HepG2 (cell line): ENCODE results near the gene FOSL2. TPM values are rescaled to one million over a fixed set of nuclear protein-coding genes. Genes with fewer than 3 reads are reported as not detected.
A peak's percentile ranks its signal among the peaks of the same experiment; 100 is the strongest.

Experiments used
- GTF3A ChIP-seq: sonication (generic); formaldehyde crosslinking; conservative IDR thresholded peaks from 2 replicates; pipeline ENCODE4 v1.4.0; 2020; ENCODE audit warnings: mild to moderate bottlenecking, missing genetic modification reagents
- KLF6 ChIP-seq: IDR thresholded peaks from 2 replicates; pipeline ENCODE4 v1.8.0; 2016; ENCODE audit warnings: missing biosample characterization, missing genetic modification reagents
- RFXANK ChIP-seq: IDR thresholded peaks from 2 replicates; pipeline ENCODE4 v1.6.1; 2016
- SAFB2 ChIP-seq: sonication (generic); formaldehyde crosslinking; IDR thresholded peaks from 2 replicates; pipeline ENCODE4 v1.5.1; 2020; ENCODE audit warnings: missing genetic modification reagents, low read depth, mild to moderate bottlenecking, borderline replicate concordance
- SP1 ChIP-seq, 2 experiments: fragments of 450-650 bp in 1 of 2; sonication (generic) in 1 of 2; formaldehyde crosslinking in 1 of 2; IDR thresholded peaks; 2 replicates each; pipeline versions ENCODE4 v1.4.0 to v1.6.1; 2016 to 2020; ENCODE audit warnings: missing genetic modification reagents in 1 of 2
- THAP11 ChIP-seq: IDR thresholded peaks from 2 replicates; pipeline ENCODE4 v1.6.1; 2016; ENCODE audit warnings: missing biosample characterization, missing genetic modification reagents
- ZBTB7B ChIP-seq: sonication (generic); formaldehyde crosslinking; IDR thresholded peaks from 2 replicates; pipeline ENCODE4 v1.4.0; 2020; ENCODE audit warnings: missing genetic modification reagents
- ZNF572 ChIP-seq: sonication (generic); formaldehyde crosslinking; IDR thresholded peaks from 2 replicates; pipeline ENCODE4 v1.5.1; 2020; ENCODE audit warnings: mild to moderate bottlenecking, missing genetic modification reagents
- ZNF75D ChIP-seq: sonication (generic); formaldehyde crosslinking; IDR thresholded peaks from 2 replicates; pipeline ENCODE4 v1.8.1; 2023; ENCODE audit warnings: missing genetic modification reagents, mild to moderate bottlenecking, borderline replicate concordance
- polyA plus RNA-seq, 8 experiments: library from polyadenylated mRNA; depleted of rRNA in 3 of 8; stranded (reverse) in 7 of 8; unstranded in 1 of 8; fragments of >200 nt; fragmentation: Illumina TruSeq in 4 of 8; extraction: Trizol in 4 of 8; gene quantifications; 2 replicates each; pipeline versions ENCODE4 v1.2.1 to v1.2.3, GENCODE V29; 2011 to 2016; ENCODE audit warnings: low read depth in 4 of 8, missing spikeins in 1 of 8, mixed read lengths in 1 of 8; ENCODE audit not compliant: insufficient read depth in 1 of 8
- total RNA-seq, 5 experiments: library from RNA; depleted of rRNA; stranded (reverse); fragments of >200 nt; fragmentation: Illumina TruSeq; extraction: Trizol; gene quantifications; 2 replicates each; pipeline ENCODE4 v1.2.3, GENCODE V29; 2016; ENCODE audit warnings: low read depth in 1 of 5
- TF ChIP-seq, protein P1 (sequence below): sonication (generic); formaldehyde crosslinking; IDR thresholded peaks from 2 replicates; pipeline ENCODE4 v1.4.0; 2020; ENCODE audit warnings: missing genetic modification reagents
- TF ChIP-seq, protein P2 (sequence below): sonication (generic); formaldehyde crosslinking; IDR thresholded peaks from 2 replicates; pipeline ENCODE4 v1.5.1; 2020; ENCODE audit warnings: mild to moderate bottlenecking, missing genetic modification reagents
- TF ChIP-seq, protein P3 (sequence below): sonication (generic); formaldehyde crosslinking; IDR thresholded peaks from 2 replicates; pipeline ENCODE4 v1.5.0; 2020; ENCODE audit warnings: mild to moderate bottlenecking, missing genetic modification reagents, borderline replicate concordance
- TF ChIP-seq, protein P4 (sequence below): sonication (generic); formaldehyde crosslinking; IDR thresholded peaks from 2 replicates; pipeline ENCODE4 v1.5.0; 2020; ENCODE audit warnings: mild to moderate bottlenecking, missing genetic modification reagents
- TF ChIP-seq, protein P5 (sequence below): sonication (generic); formaldehyde crosslinking; conservative IDR thresholded peaks from 2 replicates; pipeline ENCODE4 v1.4.0; 2020; ENCODE audit warnings: mild to moderate bottlenecking, missing genetic modification reagents, moderate library complexity
- TF ChIP-seq, protein P6 (sequence below): IDR thresholded peaks from 2 replicates; pipeline ENCODE4 v1.6.1; 2016; ENCODE audit warnings: low read depth, borderline replicate concordance

Gene FOSL2
- total and polyA plus RNA-seq, 2 of the 13 experiments (the other 11 are each of a cell fraction or from before 2014, with no cell fraction given) = 3.4 to 18.1 TPM

DNA sequence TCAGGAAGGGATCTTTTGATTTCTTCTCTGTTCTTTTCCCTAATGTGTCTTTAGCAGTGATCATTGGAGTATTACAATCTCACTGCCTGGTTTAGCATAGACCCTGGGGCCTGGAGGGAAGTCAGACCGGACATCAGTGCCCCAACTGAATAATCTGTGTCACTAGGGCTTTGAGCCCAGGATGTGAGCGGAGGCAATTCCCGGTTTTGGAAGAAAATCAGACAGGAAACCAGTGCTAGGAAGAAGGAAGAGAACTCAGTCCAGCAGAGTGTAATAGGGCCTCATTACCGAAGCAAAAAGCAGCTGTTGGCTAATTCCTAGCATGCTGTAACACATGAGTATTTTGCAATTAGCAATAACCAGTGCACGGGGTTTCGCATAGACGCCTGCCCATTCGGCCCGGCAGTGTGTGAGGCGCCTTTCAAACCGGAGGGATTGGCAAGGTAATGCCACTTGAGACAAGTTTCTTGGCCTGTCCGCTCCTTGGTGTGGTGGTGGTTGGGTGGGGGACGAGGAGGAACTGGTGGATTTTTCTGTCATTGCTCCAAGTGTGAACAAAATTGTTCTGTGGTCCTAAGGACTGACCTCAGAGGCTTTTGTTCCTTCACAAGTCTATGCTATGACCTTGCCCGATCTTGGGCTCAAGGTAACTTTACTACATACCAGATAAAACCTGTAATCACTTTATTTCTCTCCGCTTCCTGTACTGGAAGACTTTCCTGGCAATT lies 2.8 kb downstream of the FOSL2 start (continued):
- TF ChIP-seq, protein P1, sequence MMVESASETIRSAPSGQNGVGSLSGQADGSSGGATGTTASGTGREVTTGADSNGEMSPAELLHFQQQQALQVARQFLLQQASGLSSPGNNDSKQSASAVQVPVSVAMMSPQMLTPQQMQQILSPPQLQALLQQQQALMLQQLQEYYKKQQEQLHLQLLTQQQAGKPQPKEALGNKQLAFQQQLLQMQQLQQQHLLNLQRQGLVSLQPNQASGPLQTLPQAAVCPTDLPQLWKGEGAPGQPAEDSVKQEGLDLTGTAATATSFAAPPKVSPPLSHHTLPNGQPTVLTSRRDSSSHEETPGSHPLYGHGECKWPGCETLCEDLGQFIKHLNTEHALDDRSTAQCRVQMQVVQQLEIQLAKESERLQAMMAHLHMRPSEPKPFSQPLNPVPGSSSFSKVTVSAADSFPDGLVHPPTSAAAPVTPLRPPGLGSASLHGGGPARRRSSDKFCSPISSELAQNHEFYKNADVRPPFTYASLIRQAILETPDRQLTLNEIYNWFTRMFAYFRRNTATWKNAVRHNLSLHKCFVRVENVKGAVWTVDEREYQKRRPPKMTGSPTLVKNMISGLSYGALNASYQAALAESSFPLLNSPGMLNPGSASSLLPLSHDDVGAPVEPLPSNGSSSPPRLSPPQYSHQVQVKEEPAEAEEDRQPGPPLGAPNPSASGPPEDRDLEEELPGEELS (CRISPR knock-in tag) = peak; percentile 10; the same call in 1 of the 2 replicates
- TF ChIP-seq KLF6 (CRISPR knock-in tag) (0 out of 2 replicates have a peak, but pooled peaks have one; percentile 40), RFXANK (CRISPR knock-in tag) (0 out of 2 replicates have a peak, but pooled peaks have one; percentile 21), ZNF75D (CRISPR knock-in tag) (no peak), ZBTB7B (no peak), GTF3A (CRISPR knock-in tag) (no peak), ZNF572 (CRISPR knock-in tag) (no peak), THAP11 (no peak), SAFB2 (CRISPR knock-in tag) (0 out of 2 replicates have a peak, but pooled peaks have one; percentile 42), SP1 (IDR thresholded peaks at IDR 0.05) (no peak), SP1 (CRISPR knock-in tag; IDR thresholded peaks at IDR 0.05) (no peak)
- TF ChIP-seq, protein P2, sequence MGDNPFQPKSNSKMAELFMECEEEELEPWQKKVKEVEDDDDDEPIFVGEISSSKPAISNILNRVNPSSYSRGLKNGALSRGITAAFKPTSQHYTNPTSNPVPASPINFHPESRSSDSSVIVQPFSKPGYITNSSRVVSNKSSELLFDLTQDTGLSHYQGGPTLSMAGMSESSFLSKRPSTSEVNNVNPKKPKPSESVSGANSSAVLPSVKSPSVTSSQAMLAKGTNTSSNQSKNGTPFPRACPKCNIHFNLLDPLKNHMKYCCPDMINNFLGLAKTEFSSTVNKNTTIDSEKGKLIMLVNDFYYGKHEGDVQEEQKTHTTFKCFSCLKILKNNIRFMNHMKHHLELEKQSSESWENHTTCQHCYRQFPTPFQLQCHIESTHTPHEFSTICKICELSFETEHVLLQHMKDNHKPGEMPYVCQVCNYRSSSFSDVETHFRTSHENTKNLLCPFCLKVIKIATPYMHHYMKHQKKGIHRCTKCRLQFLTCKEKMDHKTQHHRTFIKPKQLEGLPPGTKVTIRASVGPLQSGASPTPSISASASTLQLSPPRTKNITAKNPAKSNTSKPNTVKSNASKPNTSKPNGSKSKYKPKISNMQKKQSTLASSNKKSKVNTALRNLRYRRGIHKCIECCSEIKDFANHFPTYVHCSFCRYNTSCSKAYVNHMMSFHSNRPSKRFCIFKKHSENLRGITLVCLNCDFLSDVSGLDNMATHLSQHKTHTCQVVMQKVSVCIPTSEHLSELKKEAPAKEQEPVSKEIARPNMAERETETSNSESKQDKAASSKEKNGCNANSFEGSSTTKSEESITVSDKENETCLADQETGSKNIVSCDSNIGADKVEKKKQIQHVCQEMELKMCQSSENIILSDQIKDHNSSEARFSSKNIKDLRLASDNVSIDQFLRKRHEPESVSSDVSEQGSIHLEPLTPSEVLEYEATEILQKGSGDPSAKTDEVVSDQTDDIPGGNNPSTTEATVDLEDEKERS (CRISPR knock-in tag) = no peak
- TF ChIP-seq, protein P3, sequence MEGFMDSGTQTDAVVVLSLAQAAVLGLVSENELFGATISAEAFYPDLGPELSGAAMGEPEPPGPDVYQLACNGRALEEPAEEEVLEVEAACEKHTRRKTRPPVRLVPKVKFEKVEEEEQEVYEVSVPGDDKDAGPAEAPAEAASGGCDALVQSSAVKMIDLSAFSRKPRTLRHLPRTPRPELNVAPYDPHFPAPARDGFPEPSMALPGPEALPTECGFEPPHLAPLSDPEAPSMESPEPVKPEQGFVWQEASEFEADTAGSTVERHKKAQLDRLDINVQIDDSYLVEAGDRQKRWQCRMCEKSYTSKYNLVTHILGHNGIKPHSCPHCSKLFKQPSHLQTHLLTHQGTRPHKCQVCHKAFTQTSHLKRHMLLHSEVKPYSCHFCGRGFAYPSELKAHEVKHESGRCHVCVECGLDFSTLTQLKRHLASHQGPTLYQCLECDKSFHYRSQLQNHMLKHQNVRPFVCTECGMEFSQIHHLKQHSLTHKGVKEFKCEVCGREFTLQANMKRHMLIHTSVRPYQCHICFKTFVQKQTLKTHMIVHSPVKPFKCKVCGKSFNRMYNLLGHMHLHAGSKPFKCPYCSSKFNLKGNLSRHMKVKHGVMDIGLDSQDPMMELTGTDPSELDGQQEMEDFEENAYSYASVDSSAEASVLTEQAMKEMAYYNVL (CRISPR knock-in tag) = no peak
- TF ChIP-seq, protein P4, sequence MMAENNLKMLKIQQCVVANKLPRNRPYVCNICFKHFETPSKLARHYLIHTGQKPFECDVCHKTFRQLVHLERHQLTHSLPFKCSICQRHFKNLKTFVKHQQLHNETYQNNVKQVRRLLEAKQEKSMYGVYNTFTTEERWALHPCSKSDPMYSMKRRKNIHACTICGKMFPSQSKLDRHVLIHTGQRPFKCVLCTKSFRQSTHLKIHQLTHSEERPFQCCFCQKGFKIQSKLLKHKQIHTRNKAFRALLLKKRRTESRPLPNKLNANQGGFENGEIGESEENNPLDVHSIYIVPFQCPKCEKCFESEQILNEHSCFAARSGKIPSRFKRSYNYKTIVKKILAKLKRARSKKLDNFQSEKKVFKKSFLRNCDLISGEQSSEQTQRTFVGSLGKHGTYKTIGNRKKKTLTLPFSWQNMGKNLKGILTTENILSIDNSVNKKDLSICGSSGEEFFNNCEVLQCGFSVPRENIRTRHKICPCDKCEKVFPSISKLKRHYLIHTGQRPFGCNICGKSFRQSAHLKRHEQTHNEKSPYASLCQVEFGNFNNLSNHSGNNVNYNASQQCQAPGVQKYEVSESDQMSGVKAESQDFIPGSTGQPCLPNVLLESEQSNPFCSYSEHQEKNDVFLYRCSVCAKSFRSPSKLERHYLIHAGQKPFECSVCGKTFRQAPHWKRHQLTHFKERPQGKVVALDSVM (CRISPR knock-in tag) = no peak
- TF ChIP-seq, protein P5, sequence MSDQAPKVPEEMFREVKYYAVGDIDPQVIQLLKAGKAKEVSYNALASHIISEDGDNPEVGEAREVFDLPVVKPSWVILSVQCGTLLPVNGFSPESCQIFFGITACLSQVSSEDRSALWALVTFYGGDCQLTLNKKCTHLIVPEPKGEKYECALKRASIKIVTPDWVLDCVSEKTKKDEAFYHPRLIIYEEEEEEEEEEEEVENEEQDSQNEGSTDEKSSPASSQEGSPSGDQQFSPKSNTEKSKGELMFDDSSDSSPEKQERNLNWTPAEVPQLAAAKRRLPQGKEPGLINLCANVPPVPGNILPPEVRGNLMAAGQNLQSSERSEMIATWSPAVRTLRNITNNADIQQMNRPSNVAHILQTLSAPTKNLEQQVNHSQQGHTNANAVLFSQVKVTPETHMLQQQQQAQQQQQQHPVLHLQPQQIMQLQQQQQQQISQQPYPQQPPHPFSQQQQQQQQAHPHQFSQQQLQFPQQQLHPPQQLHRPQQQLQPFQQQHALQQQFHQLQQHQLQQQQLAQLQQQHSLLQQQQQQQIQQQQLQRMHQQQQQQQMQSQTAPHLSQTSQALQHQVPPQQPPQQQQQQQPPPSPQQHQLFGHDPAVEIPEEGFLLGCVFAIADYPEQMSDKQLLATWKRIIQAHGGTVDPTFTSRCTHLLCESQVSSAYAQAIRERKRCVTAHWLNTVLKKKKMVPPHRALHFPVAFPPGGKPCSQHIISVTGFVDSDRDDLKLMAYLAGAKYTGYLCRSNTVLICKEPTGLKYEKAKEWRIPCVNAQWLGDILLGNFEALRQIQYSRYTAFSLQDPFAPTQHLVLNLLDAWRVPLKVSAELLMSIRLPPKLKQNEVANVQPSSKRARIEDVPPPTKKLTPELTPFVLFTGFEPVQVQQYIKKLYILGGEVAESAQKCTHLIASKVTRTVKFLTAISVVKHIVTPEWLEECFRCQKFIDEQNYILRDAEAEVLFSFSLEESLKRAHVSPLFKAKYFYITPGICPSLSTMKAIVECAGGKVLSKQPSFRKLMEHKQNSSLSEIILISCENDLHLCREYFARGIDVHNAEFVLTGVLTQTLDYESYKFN (CRISPR knock-in tag) = no peak
- TF ChIP-seq, protein P6, sequence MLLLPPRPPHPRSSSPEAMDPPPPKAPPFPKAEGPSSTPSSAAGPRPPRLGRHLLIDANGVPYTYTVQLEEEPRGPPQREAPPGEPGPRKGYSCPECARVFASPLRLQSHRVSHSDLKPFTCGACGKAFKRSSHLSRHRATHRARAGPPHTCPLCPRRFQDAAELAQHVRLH (CRISPR knock-in tag) = 0 out of 2 replicates have a peak, but pooled peaks have one; percentile 33
